HCT116 (cell line): ENCODE measurements around the gene KCTD14.

ENCODE experiments used
- CTCF ChIP-seq, 3 experiments: fragments of 200-600 bp in 1 of 3; sonication (generic) in 1 of 3; IDR thresholded peaks in 2 of 3; conservative IDR thresholded peaks in 1 of 3; 2 replicates each; pipeline ENCODE4 v1.5.1; 2012 to 2017; ENCODE audit warnings: low read depth in 2 of 3, low read length in 2 of 3, antibody characterized with exemption in 1 of 3, borderline replicate concordance in 1 of 3, control low read depth in 1 of 3, mild to moderate bottlenecking in 1 of 3, mixed read lengths in 1 of 3, mixed run types in 1 of 3, moderate library complexity in 1 of 3; ENCODE audit not compliant: insufficient read depth in 1 of 3
- POLR2A ChIP-seq: IDR thresholded peaks from 2 replicates; pipeline ENCODE4 v1.7.0; 2011; ENCODE audit warnings: borderline replicate concordance; ENCODE audit not compliant: insufficient read depth, insufficient read length; ENCODE audit errors: extremely low read depth
- REST ChIP-seq: IDR thresholded peaks from 2 replicates; pipeline ENCODE4 v1.6.1; 2012; ENCODE audit warnings: low read depth

- TF ChIP-seq REST (no peak), POLR2A (no peak), CTCF (IDR thresholded peaks at IDR 0.05 in 2 of 3, conservative IDR thresholded peaks at IDR 0.05 in 1 of 3; ENCODE audit: borderline replicate concordance in 1 of 3, insufficient read depth in 1 of 3, low read depth in 2 of 3, low read length in 2 of 3) (no peak)
These were observed 55.3 kb downstream of the KCTD14 start for GRCh38 chr11:77967753-77968152.
